WTC11 (cell line): ENCODE results near the gene AGL. TPM values are rescaled to one million over a fixed set of nuclear protein-coding genes. Genes with fewer than 3 reads are reported as not detected.

Source experiments
- ATAC-seq: fragments of 200-7000 bp; cut with Tn5 transposase; 2 replicates; pipeline ENCODE4 v1.10.0; 2021; ENCODE audit warnings: mild to moderate bottlenecking, moderate library complexity
- CTCF ChIA-PET: fragments of 300-600 bp; sonication (Branson Sonifier 250); formaldehyde crosslinking; loops from one replicate; lab custom pipeline; 2021; ENCODE audit warnings: antibody characterized with exemption; lab: Charles Lee
- POLR2A ChIA-PET: fragments of 350-600 bp; sonication (Branson Sonifier 250); formaldehyde crosslinking; loops from one replicate; lab custom pipeline; 2021; ENCODE audit warnings: antibody characterized with exemption; lab: Charles Lee
- DNase-seq: peaks from one replicate; pipeline ENCODE4 v3.0.0; 2021; ENCODE audit warnings: low spot score
- H3K27ac Mint-ChIP-seq: 2 replicates; pipeline ENCODE4 v1.8.0; 2021; ENCODE audit warnings: mixed read lengths
- H3K27me3 Mint-ChIP-seq: 2 replicates; pipeline ENCODE4 v1.8.0; 2021; ENCODE audit warnings: low read depth, mild to moderate bottlenecking, moderate library complexity, mixed read lengths
- H3K36me3 Mint-ChIP-seq: 2 replicates; pipeline ENCODE4 v1.8.0; 2021; ENCODE audit warnings: mixed read lengths
- H3K4me1 Mint-ChIP-seq: 2 replicates; pipeline ENCODE4 v1.8.0; 2022; ENCODE audit warnings: mixed read lengths
- H3K4me3 Mint-ChIP-seq: 2 replicates; pipeline ENCODE4 v1.8.0; 2021; ENCODE audit warnings: mild to moderate bottlenecking, moderate library complexity, mixed read lengths
- H3K9me3 Mint-ChIP-seq: 2 replicates; pipeline ENCODE4 v1.8.0; 2021; ENCODE audit warnings: mixed read lengths
- CREM ChIP-seq: sonication (generic); formaldehyde crosslinking; IDR thresholded peaks from 2 replicates; pipeline ENCODE4 v1.8.1; 2022; ENCODE audit warnings: mild to moderate bottlenecking, missing genetic modification reagents, moderate library complexity
- HMGA2 ChIP-seq: fragments of 250-450 bp; sonication (Bioruptor Pico); IDR thresholded peaks from 2 replicates; pipeline ENCODE4 v1.4.0; 2021; ENCODE audit warnings: mild to moderate bottlenecking, moderate library complexity
- NFE2L1 ChIP-seq: sonication (generic); formaldehyde crosslinking; IDR thresholded peaks from 2 replicates; pipeline ENCODE4 v1.8.1; 2023; ENCODE audit warnings: missing genetic modification reagents
- NFYB ChIP-seq: sonication (generic); formaldehyde crosslinking; conservative IDR thresholded peaks from 2 replicates; pipeline ENCODE4 v1.8.0; 2022; ENCODE audit warnings: low read depth, missing genetic modification reagents
- RELA ChIP-seq: sonication (generic); formaldehyde crosslinking; IDR thresholded peaks from 2 replicates; pipeline ENCODE4 v1.8.1; 2022; ENCODE audit warnings: missing genetic modification reagents, mild to moderate bottlenecking, borderline replicate concordance
- SMAD4 ChIP-seq: sonication (generic); formaldehyde crosslinking; IDR thresholded peaks from 2 replicates; pipeline ENCODE4 v1.8.0; 2022; ENCODE audit warnings: mild to moderate bottlenecking, missing genetic modification reagents
- ZNF416 ChIP-seq: fragments of 250-450 bp; sonication (Bioruptor Pico); IDR thresholded peaks from 2 replicates; pipeline ENCODE4 v1.9.0; 2021; ENCODE audit warnings: mild to moderate bottlenecking, inconsistent platforms
- ZNF671 ChIP-seq: fragments of 250-450 bp; sonication (Bioruptor Pico); IDR thresholded peaks from 2 replicates; pipeline ENCODE4 v1.8.0; 2021; ENCODE audit warnings: mild to moderate bottlenecking
- total RNA-seq: library from RNA; stranded (reverse); gene quantifications from 3 replicates; pipeline ENCODE4 v1.2.3, GENCODE V29; 2021
- TF ChIP-seq, protein P1 (sequence below): sonication (generic); formaldehyde crosslinking; IDR thresholded peaks from 2 replicates; pipeline ENCODE4 v1.8.0; 2022; ENCODE audit warnings: mild to moderate bottlenecking, missing genetic modification reagents
- TF ChIP-seq, protein P2 (sequence below): sonication (generic); formaldehyde crosslinking; IDR thresholded peaks from 2 replicates; pipeline ENCODE4 v1.8.1; 2023; ENCODE audit warnings: mild to moderate bottlenecking, missing genetic modification reagents
- TF ChIP-seq, protein P3 (sequence below): sonication (generic); formaldehyde crosslinking; IDR thresholded peaks from 2 replicates; pipeline ENCODE4 v1.8.1; 2022; ENCODE audit warnings: mild to moderate bottlenecking, missing genetic modification reagents, moderate library complexity, borderline replicate concordance
- TF ChIP-seq, protein P4 (sequence below): sonication (generic); formaldehyde crosslinking; IDR thresholded peaks from 2 replicates; pipeline ENCODE4 v1.8.0; 2022; ENCODE audit warnings: missing genetic modification reagents
- TF ChIP-seq, protein P5 (sequence below): sonication (generic); formaldehyde crosslinking; IDR thresholded peaks from 2 replicates; pipeline ENCODE4 v1.8.0; 2022; ENCODE audit warnings: mild to moderate bottlenecking, missing genetic modification reagents
- TF ChIP-seq, protein P6 (sequence below): sonication (generic); formaldehyde crosslinking; IDR thresholded peaks from 2 replicates; pipeline ENCODE4 v1.8.1; 2022; ENCODE audit warnings: low read depth, missing genetic modification reagents, borderline replicate concordance
- TF ChIP-seq, protein P7 (sequence below): fragments of 200-600 bp; IDR thresholded peaks from 2 replicates; pipeline ENCODE4 v1.8.0; 2022; ENCODE audit warnings: antibody characterized with exemption

The AGL gene
- total RNA-seq, 1 experiment from 2014 or later, result 22.5 TPM

DNA sequence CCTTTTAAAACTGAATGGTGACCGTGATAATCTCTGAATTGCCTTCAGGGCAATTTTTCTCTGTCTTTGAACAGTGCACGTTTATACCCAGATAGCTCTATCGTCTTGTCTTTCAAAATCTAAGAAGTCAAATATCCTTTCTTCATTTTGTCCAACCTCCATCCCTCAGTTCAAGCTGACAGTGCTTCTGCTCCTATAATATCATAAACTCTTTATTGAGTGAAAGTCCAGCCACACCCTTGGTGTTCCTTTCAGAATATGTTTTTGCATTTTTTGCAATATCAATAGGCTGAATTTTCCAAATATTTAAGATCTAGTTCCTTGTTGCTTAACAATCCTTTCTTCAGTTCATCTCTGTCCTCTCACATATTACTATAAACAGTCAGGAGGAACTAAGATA is 48.6 kb upstream of the AGL start (continued):
- TF ChIP-seq RELA (CRISPR knock-in tag) (no peak), SMAD4 (CRISPR knock-in tag) (no peak), NFYB (CRISPR knock-in tag) (no peak)
- TF ChIP-seq, protein P1, sequence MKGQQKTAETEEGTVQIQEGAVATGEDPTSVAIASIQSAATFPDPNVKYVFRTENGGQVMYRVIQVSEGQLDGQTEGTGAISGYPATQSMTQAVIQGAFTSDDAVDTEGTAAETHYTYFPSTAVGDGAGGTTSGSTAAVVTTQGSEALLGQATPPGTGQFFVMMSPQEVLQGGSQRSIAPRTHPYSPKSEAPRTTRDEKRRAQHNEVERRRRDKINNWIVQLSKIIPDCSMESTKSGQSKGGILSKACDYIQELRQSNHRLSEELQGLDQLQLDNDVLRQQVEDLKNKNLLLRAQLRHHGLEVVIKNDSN (CRISPR knock-in tag), result no peak
- TF ChIP-seq, protein P2, sequence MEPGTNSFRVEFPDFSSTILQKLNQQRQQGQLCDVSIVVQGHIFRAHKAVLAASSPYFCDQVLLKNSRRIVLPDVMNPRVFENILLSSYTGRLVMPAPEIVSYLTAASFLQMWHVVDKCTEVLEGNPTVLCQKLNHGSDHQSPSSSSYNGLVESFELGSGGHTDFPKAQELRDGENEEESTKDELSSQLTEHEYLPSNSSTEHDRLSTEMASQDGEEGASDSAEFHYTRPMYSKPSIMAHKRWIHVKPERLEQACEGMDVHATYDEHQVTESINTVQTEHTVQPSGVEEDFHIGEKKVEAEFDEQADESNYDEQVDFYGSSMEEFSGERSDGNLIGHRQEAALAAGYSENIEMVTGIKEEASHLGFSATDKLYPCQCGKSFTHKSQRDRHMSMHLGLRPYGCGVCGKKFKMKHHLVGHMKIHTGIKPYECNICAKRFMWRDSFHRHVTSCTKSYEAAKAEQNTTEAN (CRISPR knock-in tag), result no peak

DNA sequence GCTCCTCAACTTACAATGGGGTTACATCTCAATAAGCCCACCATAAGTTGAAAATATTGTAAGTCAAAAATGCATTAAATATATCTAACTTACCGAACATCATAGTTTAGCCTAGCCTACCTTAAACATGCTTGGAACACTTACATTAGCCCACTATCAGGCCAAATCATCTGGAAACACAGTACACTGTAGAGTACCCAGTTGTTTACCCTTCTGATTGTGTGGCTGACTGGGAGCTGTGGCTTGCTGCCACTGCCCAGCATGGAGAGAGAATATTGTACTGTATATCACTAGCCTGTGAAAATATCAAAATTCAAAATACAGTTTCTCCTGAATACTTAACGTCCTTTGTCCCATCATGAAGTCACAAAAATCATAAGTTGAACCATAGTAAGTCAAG is 43.3 kb upstream of the AGL start:
- peaks cover 5% of the 10 kb centered on the region; the same call in 1 of the 2 replicates for H3K4me1 Mint-ChIP-seq
- DNase-seq (no peak), ATAC-seq (no peak)
- H3K9me3 Mint-ChIP-seq, result peaks cover 8% of the 10 kb centered on the region; the same call in 1 of the 2 replicates
- POLR2A ChIA-PET, result no interaction called here
- H3K27me3 Mint-ChIP-seq, result no peaks in the 10 kb centered on the region
- H3K36me3 Mint-ChIP-seq, result no peaks in the 10 kb centered on the region
- no peak overlapping the region for H3K27ac Mint-ChIP-seq
- no peak overlapping the region for H3K4me3 Mint-ChIP-seq
- TF ChIP-seq ZNF416 (CRISPR knock-in tag) (no peak), ZNF671 (CRISPR knock-in tag) (no peak), HMGA2 (no peak), NFE2L1 (CRISPR knock-in tag) (no peak), CREM (CRISPR knock-in tag) (no peak)
- TF ChIP-seq, protein P3, sequence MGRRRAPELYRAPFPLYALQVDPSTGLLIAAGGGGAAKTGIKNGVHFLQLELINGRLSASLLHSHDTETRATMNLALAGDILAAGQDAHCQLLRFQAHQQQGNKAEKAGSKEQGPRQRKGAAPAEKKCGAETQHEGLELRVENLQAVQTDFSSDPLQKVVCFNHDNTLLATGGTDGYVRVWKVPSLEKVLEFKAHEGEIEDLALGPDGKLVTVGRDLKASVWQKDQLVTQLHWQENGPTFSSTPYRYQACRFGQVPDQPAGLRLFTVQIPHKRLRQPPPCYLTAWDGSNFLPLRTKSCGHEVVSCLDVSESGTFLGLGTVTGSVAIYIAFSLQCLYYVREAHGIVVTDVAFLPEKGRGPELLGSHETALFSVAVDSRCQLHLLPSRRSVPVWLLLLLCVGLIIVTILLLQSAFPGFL (CRISPR knock-in tag), result no peak
- TF ChIP-seq, protein P4, sequence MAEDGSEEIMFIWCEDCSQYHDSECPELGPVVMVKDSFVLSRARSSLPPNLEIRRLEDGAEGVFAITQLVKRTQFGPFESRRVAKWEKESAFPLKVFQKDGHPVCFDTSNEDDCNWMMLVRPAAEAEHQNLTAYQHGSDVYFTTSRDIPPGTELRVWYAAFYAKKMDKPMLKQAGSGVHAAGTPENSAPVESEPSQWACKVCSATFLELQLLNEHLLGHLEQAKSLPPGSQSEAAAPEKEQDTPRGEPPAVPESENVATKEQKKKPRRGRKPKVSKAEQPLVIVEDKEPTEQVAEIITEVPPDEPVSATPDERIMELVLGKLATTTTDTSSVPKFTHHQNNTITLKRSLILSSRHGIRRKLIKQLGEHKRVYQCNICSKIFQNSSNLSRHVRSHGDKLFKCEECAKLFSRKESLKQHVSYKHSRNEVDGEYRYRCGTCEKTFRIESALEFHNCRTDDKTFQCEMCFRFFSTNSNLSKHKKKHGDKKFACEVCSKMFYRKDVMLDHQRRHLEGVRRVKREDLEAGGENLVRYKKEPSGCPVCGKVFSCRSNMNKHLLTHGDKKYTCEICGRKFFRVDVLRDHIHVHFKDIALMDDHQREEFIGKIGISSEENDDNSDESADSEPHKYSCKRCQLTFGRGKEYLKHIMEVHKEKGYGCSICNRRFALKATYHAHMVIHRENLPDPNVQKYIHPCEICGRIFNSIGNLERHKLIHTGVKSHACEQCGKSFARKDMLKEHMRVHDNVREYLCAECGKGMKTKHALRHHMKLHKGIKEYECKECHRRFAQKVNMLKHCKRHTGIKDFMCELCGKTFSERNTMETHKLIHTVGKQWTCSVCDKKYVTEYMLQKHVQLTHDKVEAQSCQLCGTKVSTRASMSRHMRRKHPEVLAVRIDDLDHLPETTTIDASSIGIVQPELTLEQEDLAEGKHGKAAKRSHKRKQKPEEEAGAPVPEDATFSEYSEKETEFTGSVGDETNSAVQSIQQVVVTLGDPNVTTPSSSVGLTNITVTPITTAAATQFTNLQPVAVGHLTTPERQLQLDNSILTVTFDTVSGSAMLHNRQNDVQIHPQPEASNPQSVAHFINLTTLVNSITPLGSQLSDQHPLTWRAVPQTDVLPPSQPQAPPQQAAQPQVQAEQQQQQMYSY (CRISPR knock-in tag), result no peak
- TF ChIP-seq, protein P5, sequence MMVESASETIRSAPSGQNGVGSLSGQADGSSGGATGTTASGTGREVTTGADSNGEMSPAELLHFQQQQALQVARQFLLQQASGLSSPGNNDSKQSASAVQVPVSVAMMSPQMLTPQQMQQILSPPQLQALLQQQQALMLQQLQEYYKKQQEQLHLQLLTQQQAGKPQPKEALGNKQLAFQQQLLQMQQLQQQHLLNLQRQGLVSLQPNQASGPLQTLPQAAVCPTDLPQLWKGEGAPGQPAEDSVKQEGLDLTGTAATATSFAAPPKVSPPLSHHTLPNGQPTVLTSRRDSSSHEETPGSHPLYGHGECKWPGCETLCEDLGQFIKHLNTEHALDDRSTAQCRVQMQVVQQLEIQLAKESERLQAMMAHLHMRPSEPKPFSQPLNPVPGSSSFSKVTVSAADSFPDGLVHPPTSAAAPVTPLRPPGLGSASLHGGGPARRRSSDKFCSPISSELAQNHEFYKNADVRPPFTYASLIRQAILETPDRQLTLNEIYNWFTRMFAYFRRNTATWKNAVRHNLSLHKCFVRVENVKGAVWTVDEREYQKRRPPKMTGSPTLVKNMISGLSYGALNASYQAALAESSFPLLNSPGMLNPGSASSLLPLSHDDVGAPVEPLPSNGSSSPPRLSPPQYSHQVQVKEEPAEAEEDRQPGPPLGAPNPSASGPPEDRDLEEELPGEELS (CRISPR knock-in tag), result no peak
- TF ChIP-seq, all 79 proteins: peak for 0
- CTCF ChIA-PET, result no interaction called here

DNA sequence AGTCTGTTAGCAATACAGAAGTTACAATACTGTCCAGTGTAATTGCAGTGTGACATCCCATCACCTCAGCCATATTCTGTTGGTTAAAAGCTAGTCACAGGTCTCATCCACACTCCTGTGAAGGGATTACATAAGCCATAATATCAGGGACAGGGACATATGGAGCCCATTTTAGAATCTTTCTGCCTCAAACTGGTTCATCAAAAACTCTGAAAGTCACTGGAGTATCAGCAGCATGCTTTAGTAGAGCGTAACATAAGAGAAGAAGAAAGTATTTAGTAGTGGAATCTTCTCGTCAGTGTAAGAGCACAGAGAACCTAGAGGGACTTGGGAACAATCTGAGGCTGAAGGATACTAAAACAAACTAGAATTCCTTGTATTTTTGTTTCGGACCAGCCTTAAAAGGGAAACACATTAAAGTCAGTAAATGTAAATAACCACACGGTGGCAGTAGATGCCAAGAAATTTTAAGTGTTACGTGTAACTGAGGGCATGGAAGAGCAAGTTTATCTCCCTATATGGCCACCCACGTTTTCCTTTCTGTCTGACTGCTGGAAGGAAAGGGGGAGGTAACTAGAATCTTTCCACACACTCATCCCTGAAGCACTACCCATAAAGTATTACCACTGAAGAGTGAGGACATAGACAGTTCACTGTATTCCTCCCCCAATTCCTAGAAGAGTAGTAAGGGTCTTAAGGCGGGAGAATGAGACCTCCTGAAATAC is 41.6 kb upstream of the AGL start:
- no peak for DNase-seq
- no peak overlapping the region for H3K4me3 Mint-ChIP-seq
- no peaks in the 10 kb centered on the region for H3K36me3 Mint-ChIP-seq
- no peaks in the 10 kb centered on the region for H3K27me3 Mint-ChIP-seq
- peaks cover 5% of the 10 kb centered on the region; the same call in 1 of the 2 replicates for H3K4me1 Mint-ChIP-seq
- H3K27ac Mint-ChIP-seq, result 0 out of 2 replicates have a peak overlapping the region, but pooled peaks have one; percentile 9
- ChIA-PET POLR2A (no interaction called here), CTCF (no interaction called here)
- ATAC-seq, result peak; percentile 93
- TF ChIP-seq, protein P6, sequence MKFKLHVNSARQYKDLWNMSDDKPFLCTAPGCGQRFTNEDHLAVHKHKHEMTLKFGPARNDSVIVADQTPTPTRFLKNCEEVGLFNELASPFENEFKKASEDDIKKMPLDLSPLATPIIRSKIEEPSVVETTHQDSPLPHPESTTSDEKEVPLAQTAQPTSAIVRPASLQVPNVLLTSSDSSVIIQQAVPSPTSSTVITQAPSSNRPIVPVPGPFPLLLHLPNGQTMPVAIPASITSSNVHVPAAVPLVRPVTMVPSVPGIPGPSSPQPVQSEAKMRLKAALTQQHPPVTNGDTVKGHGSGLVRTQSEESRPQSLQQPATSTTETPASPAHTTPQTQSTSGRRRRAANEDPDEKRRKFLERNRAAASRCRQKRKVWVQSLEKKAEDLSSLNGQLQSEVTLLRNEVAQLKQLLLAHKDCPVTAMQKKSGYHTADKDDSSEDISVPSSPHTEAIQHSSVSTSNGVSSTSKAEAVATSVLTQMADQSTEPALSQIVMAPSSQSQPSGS (CRISPR knock-in tag), result no peak
- TF ChIP-seq, protein P7, sequence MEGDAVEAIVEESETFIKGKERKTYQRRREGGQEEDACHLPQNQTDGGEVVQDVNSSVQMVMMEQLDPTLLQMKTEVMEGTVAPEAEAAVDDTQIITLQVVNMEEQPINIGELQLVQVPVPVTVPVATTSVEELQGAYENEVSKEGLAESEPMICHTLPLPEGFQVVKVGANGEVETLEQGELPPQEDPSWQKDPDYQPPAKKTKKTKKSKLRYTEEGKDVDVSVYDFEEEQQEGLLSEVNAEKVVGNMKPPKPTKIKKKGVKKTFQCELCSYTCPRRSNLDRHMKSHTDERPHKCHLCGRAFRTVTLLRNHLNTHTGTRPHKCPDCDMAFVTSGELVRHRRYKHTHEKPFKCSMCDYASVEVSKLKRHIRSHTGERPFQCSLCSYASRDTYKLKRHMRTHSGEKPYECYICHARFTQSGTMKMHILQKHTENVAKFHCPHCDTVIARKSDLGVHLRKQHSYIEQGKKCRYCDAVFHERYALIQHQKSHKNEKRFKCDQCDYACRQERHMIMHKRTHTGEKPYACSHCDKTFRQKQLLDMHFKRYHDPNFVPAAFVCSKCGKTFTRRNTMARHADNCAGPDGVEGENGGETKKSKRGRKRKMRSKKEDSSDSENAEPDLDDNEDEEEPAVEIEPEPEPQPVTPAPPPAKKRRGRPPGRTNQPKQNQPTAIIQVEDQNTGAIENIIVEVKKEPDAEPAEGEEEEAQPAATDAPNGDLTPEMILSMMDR, result peak; percentile 58
- H3K9me3 Mint-ChIP-seq, result peaks cover 8% of the 10 kb centered on the region; the same call in 1 of the 2 replicates
